GM21528 (cell line): ENCODE measurements around the gene TMCO4.
"Not testable (repeated sequence)": the region's sequence is repeated elsewhere in the genome, so short reads cannot be mapped to it uniquely, and the experiment has no call there.

Source experiments
- ATAC-seq: cut with Tn5 transposase; IDR thresholded peaks from one replicate; pipeline ENCODE4 v1.9.1; 2021; ENCODE audit warnings: mild to moderate bottlenecking, moderate library complexity; ENCODE audit not compliant: unreplicated experiment, low FRiP score

Gene TMCO4

DNA sequence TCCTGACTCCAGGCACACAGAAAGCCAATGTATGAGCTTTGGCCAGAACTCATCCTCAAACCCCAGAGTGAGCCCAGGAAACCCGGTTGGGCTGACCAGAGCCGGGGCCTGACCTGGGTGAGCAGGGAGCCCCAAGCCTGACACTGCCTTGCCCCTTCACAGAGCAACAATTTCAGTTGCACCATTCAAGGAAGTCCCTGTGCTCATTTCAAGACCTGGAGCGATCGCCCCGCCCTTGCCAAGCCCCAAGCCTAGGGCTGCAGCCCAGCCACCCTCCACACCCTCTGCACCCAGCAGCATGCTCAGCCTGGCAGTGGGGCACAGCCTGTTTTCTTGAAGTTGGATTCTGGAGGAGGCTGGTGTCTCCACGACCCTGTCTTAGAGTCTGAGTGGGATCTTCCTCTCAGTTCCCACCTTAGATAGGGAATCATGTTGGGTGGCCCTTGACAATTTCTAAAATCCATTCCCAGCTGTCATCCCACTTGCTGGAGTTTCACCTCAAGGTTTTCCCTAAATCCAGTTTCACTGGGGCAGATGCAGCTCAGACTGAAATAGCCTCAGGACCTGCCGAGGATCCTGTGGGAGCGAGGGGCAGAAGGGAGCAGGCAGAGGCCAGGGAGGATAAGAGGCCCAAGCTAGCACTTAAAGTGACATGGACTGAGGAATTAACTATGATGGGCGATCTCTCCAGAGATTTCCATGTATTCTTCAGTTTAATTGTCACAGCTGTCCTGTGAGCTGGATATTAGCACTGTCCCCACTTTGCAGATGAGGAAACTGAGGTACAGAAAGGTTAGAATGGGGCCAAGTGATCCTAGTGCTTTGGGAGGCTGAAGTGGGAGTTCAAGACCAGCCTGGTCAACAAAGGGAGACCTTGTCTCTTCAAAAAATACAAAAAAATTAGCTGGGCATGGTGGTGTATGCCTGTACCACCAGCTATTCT lies 153.1 kb downstream of the TMCO4 start:
- ATAC-seq: no peak

DNA sequence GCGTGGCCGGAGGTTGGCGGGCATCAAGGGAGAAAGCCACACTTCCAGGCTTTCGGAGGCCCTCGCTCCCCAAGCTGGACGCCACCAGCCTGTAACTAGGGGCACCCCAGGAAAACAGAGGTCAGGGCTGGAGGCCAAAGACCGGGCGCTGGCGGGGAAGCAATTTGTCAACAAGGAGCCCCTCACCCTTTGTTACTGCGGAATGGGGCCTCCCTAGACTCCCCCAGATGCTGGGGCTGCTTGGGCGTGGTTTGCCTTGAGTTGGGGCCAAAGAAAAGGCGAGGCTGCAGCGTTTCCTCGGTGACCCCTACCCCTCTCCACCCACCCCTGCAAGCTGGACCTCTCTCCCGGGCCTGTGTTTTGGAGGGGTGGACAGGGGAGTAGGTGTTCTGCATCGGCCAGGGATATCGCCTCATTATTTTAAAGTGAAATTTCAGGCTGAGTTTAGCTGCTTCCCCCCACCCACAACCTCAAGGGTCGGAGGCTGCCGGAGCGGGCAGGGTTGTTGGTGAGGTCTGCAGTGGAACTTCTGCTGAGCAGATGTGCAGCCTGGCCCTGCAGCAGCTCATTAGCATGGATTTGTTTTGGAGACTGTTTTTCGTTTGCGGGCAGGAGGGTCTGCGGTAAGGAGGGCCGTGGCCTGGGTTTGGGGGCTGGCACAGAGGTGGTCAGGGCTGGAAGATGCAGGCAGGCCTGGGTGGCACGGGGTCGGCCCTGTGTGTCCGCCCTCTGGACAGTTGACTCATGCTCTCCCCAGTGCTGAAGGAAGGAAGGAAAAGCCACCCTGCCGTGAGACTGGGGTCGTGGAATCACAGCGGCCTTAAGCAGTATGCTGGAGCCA lies 154.1 kb downstream of the TMCO4 start:
- ATAC-seq: no peak

DNA sequence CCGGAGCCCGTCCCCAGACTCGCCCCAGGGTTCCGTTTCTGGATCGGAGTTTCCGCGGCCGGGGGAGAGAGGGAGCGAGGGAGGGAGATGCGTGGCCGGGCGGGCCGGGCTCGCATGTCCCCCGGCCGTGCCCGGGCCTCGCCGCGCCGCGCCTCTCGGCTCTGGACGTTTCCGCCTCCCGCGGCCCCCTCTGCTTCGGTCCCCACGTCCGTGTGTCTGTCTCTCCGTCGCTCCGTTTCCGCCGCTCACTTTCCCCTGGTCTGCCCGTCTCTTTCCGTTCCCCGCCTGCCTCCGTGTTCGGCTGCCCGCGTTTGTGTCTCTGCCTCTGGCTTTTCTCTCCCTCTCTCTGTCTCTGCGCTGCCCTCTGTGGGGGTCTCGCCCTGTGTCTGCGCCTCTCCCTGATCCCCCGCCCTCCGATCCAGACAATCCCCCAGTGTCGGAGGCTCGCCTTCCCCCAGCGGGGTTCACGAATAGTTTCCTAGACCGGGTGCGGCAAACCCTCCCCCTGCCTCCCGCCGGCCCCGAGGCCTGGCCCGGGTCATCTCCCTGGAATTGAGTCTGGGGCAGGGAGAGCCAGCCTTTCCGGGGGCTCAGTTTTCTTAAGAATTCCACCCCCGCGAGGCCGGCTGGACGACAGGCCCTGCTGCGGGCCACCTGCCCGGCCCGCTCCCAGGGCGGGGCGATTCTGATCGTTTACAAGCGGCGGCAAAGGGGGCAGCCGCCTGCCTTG lies 154.9 kb downstream of the TMCO4 start:
- no peak for ATAC-seq

GRCh38 chr1:19644395-19644680 lies 155.4 kb downstream of the TMCO4 start:
- no peak for ATAC-seq

GRCh38 chr1:19643602-19644394 lies 155.9 kb downstream of the TMCO4 start, which contains the start of gene NBL1:
TSS of gene NBL1 (plus strand) at chr1:19644311. CDS start at chr1:19655031, 10,720 bp downstream.
- ATAC-seq: no peak

DNA sequence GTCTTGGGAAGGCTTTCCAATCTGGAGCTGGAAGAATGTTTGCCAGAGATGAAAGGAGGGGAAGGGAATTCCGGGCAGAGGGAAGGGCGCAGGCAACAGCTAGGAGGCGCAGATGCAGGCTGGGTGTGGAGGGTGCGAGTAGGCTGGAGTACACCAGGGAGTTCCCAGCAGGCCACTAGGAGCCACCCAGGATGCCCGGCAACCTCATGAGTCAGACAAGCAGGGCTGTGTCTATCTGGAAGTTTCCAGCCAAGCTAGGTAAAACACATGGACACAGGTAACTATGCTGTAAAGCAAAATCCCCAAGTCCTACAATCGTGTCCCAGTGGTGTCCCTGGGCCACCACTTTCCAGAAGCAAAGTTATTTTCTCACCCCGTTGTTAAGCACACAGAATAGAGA lies 156.6 kb downstream of the TMCO4 start:
- no peak for ATAC-seq

GRCh38 chr1:19640363-19641316 lies 159.1 kb downstream of the TMCO4 start:
- no peak for ATAC-seq

DNA sequence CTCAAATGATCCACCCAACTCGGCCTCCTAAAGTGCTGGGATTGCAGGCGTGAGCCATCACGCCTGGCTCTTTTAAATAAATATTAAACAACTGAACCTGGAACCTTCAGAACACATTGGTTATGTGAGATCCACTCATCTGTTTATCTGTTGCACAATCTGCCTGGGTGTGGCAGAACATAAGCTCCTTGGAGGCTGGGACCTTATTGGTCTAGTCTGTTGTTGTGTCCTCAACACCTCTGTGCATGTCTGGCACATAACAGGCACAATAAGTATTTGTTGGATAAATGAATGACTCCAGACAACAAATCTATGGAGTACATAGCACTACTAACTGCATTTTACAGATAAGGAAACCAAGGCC lies 159.7 kb downstream of the TMCO4 start:
- ATAC-seq: no peak

GRCh38 chr1:19639228-19639627 lies 160.5 kb downstream of the TMCO4 start:
- ATAC-seq: not testable (repeated sequence)

- ATAC-seq: no peak
Measured at GRCh38 chr1:19637606-19638005, 162.1 kb downstream of the TMCO4 start.

- ATAC-seq: not testable (repeated sequence)
Measured at GRCh38 chr1:19636749-19637148, 163.0 kb downstream of the TMCO4 start.

- no peak for ATAC-seq
Measured at GRCh38 chr1:19636065-19636464, 163.7 kb downstream of the TMCO4 start.

GRCh38 chr1:19635646-19636045 lies 164.1 kb downstream of the TMCO4 start:
- ATAC-seq: no peak

GRCh38 chr1:19635064-19635463 lies 164.7 kb downstream of the TMCO4 start:
- not testable (repeated sequence) for ATAC-seq

- ATAC-seq: no peak
Measured at GRCh38 chr1:19633106-19633505, 166.6 kb downstream of the TMCO4 start.
